ENCODE measurements around the gene CHST14.

Gene CHST14

DNA sequence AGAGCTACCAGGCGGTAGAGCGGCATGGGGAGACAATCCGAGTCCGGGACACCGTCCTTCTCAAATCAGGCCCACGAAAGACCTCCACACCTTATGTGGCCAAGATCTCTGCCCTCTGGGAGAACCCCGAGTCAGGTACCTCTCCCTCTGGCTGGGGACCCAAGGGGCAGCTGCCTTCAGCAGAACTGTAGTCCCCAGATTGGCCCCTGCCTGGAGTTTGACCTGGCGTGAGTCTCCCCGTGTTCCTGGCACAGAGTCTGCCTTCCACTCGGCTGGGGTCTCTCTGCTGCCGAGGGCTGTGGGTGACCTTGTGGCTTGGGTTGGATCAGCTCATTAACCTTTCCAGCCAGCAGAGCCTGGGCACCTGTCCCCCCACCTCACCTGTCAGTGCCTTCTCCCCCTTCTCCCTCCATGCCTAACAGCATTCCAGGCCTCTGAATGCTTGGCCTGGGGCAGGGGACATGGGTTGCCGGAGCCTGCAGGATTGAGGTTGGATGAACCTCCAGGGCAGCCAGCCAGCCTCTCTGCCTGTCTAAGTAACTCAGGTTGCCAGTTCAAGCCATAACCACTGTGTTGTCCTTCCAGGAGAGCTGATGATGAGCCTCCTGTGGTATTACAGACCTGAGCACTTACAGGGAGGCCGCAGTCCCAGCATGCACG is 6.8 kb upstream of the CHST14 start:
- DNase-seq, result no peak

DNA sequence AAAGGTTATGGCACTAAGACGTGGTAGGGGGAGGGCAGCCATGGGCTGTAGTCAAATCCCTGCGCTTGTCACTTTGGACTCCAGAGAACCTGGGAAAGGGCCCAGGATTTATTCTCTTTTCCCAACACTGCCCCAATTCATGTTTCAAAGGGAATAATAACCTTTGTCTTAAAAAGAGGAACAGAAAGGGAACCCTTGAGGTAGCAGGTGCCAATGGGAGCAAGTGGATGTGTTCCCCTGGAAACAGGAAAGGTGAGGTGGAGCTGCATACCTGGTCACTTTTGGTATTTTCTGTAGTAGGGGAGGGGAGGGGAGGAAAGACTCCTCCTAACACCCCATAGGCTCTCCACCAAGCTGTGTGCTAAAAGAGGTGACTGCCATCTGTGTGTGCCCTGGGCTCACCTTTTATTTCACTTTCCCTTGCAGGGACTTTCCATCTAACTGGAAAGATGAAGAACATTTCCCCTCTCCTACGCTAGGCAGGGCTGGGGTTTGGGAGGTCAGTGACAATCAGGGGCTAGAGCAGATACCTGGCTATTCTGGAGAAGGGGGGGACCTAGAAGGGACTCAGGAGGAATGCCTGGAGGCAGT is 6.1 kb upstream of the CHST14 start:
- DNase-seq, result no peak

DNA sequence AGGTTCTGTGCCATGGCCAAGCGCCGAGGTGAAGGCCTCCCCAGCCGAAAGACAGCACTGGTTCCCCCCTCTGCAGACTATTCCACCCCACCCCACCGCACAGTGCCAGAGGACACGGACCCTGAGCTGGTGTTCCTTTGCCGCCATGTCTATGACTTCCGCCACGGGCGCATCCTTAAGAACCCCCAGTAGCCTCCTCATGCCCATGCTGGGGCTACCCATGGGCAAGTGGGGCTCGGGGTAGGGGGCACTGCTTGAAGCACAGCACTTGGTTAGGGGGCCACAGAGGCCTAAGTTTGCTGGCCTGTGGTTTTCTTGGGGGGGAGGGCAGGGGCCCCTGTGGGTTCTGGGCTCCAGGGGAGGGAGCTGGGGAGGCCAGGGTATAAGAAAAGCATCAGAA is 4.8 kb upstream of the CHST14 start:
- DNase-seq, result no peak

DNA sequence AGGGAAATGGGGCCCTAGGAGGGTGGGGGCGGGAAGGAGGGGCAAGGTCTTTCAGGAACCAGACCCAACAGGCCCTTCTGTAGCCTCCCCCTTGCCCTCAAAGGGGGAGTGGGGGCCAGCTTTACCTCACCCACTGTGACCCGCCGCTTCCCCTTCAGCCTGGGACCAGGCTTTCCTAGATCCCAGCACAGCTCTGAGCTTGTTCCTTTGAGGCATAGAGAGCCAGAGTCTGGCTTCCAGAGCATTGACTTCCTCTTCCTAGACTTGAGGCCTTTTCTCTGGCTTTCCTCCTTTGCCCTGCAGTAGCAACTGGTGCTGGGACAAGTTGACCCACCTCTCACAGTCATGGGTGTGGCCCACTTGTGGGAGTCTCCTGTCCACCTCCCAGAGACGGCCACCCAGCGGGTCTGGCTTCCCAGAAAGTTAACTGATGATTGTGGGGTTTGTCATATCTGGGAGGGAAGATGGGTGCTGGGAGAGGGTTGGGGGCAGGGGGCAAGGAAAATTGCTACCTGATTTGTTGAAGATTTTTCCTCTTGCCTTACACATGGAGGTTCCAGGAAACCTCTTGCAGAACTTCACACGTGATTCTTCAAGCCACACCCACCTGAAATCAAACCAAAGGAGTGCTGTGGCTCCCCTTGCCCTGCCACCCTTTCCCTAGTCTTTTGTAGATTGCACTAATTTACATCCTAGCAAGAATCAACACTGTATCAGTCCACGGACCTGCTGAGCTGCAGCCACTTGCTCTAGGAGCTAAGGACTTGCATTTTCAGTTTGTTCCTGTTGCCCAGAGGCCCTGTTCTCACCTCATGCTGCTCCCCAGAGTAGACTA is 4.1 kb upstream of the CHST14 start:
- DNase-seq, result no peak

DNA sequence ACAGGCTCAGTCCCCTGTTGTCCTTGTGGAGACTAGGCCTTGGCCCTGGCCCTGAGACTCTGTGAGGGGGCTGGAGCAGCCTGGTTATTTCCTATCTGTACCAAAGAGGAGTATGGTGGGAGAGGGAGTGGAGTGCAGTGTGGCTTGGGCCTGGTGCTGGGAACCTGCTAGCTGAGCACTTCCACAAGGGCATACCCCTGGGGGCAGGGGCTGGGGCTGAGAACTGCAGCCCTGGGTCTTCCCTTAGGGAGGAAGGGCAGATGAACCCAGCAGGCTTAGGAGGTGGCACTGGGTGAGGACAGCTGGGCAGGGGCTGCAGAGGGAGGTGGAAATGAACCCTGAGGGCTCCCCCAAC is 3.5 kb upstream of the CHST14 start:
- DNase-seq, result no peak

DNA sequence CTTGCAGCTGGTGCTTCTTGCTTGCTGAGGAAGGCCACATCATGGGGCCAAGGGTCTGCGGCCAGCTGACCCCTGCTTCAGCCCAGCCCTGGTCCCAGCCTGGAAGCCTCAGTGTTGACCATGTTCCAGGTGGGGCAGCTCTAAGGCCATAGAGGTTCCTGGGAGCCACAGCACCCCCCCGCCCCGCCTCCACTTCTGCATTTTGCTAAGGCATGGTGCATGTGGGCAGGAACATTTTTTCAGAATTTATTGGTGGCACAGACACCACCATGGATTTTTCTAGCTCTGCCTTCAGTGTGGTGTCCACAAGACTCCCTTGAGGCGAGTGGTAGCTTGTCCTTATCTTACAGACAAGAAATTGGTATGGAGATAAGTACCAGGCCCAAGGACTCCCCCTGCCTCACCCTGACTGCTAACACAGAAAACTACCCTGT is 1.9 kb upstream of the CHST14 start:
- DNase-seq, result no peak

DNA sequence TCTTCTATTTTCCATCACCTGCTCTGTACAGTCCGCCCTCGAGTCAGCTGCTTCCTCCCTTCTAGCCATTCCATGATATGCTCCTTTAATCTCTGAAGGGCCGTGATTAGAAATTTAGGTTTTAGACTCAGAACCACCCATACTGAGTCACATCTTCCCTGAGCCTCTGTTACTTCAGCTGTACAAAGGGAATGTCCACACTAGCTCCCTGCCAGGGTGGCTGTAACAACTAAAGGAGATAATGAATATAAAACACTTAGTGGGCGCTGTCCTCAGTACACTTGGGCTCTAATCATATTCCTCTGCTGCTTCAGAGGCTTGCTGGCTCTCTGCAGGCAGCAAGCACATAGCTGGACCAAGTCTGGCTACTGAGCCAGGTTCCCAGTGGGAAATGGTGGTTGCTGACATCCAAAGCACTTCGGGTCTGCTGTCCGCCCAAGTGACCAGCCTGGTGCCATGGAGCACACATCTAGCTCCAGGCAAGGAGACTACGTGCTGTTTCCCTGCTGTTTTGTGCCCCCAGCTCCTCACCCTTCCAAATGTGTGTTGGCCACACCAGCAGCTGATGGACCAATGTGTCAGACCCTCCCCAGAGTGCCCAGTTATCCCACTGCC is 901 bp upstream of the CHST14 start:
- DNase-seq, result no peak

DNA sequence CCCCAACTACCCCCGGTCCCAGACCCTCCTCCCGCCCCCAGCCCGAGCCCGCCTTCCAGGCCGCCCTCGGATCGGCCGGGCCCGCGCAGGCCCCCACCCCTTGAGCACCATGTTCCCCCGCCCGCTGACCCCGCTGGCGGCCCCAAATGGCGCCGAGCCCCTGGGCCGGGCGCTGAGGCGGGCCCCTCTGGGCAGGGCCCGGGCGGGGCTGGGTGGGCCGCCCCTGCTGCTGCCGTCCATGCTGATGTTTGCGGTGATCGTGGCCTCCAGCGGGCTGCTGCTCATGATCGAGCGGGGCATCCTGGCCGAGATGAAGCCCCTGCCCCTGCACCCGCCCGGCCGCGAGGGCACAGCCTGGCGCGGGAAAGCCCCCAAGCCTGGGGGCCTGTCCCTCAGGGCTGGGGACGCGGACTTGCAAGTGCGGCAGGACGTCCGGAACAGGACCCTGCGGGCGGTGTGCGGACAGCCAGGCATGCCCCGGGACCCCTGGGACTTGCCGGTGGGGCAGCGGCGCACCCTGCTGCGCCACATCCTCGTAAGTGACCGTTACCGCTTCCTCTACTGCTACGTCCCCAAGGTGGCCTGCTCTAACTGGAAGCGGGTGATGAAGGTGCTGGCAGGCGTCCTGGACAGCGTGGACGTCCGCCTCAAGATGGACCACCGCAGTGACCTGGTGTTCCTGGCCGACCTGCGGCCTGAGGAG is 472 bp downstream of the CHST14 start:
- DNase-seq, result no peak

DNA sequence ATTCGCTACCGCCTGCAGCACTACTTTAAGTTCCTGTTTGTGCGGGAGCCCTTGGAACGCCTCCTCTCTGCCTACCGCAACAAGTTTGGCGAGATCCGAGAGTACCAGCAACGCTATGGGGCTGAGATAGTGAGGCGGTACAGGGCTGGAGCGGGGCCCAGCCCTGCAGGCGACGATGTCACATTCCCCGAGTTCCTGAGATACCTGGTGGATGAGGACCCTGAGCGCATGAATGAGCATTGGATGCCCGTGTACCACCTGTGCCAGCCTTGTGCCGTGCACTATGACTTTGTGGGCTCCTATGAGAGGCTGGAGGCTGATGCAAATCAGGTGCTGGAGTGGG is 995 bp downstream of the CHST14 start:
- no peak for DNase-seq

DNA sequence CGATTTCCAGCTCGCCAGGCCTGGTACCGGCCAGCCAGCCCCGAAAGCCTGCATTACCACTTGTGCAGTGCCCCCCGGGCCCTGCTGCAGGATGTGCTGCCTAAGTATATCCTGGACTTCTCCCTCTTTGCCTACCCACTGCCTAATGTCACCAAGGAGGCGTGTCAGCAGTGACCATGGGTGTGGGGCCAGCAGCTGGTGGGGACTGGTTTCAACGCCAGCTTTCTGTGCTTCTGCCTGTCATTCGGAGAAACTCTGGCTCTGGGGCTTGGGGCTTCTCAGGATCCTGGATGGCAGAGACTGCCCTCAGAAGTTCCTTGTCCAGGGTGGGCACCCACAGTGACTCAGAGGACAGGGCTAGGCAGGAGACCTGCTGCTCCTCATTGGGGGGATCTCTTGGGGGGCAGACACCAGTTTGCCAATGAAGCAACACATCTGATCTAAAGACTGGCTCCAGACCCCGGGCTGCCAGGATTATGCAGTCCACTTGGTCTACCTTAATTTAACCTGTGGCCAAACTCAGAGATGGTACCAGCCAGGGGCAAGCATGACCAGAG is 1.5 kb downstream of the CHST14 start:
- DNase-seq, result no peak

DNA sequence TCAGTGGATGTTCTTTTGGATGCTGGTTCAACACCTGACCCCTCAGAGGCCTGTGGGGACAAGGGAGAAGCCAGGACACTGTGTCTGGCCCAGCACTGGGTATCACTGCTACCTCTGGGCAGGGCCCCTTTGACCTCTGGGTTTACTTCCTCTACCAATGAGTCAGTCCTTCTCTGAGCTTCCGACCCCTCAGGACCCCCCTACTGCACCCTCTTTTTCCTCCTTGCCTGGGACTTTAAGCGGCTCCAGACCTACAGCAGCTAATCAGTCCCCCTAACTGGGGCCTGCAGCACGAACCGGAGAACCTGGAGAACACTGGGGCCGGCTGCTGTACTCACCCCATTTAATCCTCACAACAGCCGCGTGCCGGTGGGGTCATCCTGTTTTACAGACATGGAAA is 3.8 kb downstream of the CHST14 start:
- no peak for DNase-seq

DNA sequence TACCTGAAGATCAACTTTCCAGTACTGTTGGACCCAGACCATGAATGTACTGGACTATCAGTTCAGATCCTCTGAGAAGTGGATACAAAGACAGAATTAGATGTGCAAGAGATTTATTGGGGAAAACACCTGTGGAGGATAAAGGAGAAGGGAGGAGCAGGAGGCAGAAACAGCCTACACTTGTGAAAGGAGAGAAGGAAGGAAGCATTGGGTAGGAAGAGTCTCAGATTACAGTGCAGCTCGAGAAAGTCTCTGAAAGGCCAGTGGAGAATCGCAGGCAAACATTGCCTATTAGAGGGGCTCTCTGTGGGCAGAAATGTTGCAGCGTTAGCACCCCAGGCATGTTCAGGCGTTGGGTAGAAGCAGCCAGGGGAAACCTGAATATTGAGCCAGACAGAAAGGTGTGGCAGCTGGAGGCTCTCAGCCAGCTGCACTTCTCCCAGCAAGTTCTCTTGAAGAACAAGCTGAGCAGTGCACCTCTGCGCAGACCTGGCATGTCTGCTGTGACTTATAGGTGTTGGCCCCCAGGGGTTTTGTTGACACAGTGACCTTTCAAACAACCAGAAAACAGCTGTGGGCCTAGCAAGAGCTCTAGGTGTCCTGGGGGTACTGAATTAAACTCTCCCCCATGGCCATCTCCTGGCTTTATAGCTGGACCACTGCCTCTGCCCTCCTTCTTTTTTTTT is 7.0 kb downstream of the CHST14 start:
- DNase-seq, result no peak

DNA sequence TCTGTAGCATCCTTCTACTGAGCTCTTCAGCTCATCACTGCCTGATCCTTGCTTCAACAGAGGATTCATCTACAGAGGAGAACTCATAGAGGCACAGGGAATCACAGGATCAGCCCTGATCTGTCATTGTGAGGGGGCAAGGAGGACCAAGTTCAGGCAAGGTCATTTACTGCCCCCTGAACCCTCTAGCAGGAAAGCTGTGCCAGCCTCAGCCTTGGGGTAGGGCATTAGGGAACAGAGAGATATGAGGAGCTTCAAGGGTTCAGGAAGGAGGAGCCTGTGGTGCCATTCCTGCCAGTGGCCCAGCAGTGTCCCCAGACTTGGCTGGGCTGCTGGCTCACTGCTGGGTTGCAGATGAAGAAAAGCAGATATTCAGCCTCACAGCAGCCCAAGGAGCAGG is 8.2 kb downstream of the CHST14 start:
- DNase-seq, result no peak

DNA sequence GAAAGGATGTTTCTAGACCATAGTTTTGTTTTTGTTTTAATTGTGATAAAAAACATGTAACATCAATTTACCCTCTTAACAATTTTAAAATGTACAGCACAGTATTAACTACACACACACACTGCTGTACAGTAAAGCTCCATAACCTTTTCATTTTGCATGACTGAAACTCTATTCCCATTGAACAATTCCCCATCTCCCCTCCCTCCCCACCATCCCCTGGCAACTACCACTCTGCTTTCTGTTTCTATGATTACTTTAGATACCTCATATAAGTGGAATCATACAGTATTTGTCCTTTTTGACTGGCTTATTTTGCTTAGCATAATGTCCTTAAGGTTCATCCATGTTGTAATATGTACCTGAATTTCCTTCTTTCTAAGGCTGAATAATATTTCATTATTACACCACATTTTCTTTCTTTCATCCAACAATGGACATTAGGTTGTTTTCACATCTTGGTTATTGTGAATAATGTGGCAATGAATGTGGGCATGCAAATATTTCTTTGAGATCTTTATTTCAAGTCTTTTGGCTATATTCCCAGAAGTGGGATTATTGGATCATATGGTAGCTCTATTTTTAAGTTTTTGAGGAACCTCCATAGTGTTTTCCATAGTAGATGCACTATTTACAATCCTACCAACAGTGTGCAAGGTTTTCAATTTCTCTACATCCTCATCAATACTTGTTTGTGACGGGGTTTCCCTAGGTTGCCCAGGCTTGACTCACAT is 10.7 kb downstream of the CHST14 start:
- DNase-seq, result no peak

DNA sequence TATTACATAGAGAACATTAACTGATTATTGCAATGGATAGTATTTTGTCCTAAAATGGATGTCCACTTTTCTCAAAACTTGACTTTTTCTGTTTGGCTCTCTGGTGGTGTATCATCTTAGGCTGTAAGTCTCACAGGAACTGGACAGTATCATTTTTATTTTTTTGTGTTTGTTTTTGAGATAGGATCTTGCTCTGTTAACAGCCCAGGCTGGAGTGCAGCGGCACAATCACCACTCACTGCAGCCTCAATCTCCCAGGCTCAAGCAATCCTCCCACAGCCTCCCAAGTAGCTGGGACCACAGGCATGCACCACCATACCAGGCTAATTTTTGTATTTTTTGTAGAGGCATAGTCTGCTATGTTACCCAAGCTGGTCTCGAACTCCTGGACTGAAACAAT is 13.1 kb downstream of the CHST14 start:
- DNase-seq, result no peak

DNA sequence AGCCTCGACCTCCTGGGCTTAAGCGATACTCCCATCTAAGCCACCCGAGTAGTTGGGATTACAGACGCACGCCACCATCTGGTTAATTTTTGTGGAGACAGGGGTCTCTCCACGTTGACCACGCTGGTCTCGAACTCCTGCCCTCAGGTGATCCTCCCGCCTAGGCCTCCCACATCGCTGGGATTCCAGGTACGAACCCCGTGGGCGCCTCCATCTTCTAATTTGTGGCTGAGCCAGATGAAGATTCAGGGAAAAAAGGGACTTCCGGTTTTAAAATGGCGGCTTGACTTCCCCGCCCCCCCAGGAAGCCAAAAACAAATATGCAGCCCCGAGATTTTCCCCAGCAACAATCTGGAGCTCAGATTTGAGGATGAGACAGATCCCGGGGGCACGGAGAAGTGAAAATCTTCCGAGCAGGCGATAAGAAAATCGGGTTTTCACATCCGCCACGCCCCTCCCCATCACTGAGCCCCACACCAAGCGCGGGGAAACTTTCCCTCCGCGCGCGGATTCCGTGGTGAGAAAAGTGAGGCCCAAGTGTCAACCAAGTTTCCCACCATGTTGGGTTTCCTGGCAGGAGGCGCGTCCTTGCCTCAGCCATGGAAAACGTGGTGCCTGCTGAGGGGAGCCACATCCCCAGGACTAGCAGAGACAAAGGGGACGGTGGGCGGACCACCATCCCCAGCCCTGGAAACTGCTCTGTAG is 15.4 kb downstream of the CHST14 start:
- DNase-seq, result no peak

DNA sequence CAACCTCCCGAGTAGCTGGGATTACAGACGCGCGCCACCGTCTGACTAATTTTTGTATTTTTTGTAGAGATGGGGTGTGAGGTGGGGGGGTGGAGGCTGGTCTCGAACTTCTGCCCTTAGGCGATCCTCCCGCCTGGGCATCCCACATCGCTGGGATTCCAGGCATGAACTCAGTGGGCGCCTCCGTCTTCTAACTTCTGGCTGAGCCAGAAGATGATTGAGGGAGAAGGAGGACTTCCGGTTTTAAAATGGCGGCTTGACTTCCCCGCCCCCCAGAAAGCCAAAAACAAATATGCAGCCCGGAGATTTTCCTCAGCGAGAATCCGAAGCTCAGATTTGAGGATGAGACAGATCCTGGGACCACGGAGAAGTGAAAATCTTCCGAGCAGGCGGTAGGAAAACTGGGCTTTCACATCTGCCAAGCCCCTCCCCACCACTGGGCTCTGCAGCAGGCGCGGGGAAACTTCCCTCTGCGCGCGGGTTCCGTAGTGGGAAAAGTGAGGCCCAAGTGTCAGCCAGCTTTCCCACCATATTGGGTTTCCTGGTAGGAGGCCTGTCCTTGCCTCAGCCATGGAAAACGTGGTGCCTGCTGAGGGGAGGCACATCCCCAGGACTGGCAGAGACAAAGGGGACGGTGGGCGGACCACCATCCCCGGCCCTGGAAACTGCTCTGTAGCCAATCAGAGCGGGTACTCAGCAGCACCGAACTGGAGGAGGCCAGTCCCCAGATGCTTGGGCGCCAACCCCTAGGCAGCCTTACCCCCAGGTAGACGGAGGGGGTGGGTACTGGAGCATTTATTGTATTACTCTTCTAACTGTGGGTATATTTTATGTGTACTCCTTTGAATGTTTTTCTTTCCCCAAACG is 17.3 kb downstream of the CHST14 start:
- DNase-seq, result no peak

DNA sequence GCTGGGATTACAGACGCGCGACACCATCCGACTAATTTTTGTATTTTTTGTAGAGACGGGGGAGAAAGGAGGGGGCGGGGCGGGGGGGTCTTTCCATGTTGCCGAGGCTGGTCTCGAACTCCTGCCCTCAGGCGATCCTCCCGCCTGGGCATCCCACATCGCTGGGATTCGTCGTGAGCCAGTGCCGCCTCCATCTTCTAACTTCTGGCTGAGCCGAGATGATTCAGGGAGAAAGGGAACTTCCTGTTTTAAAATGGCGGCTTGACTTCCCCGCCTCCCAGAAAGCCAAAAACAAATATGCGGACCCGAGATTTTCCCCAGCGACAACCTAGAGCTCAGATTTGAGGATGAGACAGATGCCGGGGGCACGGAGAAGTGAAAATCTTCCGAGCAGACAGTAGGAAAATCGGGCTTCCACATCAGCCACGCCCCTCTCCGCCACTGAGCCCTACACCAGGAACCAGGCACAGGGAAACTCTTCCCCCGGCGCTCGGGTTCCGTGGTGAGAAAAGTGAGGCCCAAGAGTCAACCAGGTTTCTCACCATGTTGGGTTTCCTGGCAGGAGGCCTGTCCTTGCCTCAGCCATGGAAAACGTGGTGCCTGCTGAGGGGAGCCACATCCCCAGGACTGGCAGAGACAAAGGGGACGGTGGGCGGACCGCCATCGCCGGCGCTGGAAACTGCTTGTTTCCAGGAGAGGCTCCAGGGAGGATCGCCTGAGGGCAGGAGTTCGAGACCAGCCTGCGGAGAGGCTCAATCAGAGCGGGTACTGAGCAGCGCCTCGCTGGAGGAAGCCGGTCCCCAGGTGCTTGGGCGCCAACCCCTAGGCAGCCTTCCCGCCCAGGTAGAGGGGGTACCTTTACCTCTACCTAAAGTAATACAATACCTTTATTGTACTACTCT is 18.7 kb downstream of the CHST14 start:
- DNase-seq, result no peak
